Progenitor cell of endocrine pancreas (in vitro differentiated cells): ENCODE data around the gene SCNN1A. TPM values are rescaled to one million over a fixed set of nuclear protein-coding genes. Genes with fewer than 3 reads are reported as not detected.

Experiments
- DNase-seq: peaks from one replicate; pipeline ENCODE4 v3.0.0; 2021; ENCODE audit warnings: low spot score; ENCODE audit not compliant: unreplicated experiment
- H3K27ac Mint-ChIP-seq: 2 replicates; pipeline ENCODE4 v1.8.0; 2021; ENCODE audit warnings: mild to moderate bottlenecking, moderate library complexity, mixed read lengths
- H3K27me3 Mint-ChIP-seq: 2 replicates; pipeline ENCODE4 v1.8.0; 2021; ENCODE audit warnings: mixed read lengths
- H3K36me3 Mint-ChIP-seq: 2 replicates; pipeline ENCODE4 v1.8.0; 2022; ENCODE audit warnings: mixed read lengths; ENCODE audit not compliant: insufficient read depth
- H3K4me1 Mint-ChIP-seq: 2 replicates; pipeline ENCODE4 v1.8.0; 2021; ENCODE audit warnings: low read depth, mixed read lengths
- H3K4me3 Mint-ChIP-seq: 2 replicates; pipeline ENCODE4 v1.8.0; 2021; ENCODE audit warnings: low read depth, mild to moderate bottlenecking, moderate library complexity, mixed read lengths
- H3K9me3 Mint-ChIP-seq: 2 replicates; pipeline ENCODE4 v1.8.0; 2021; ENCODE audit warnings: low read depth, mixed read lengths
- total RNA-seq: library from RNA; stranded (reverse); gene quantifications from 2 replicates; pipeline ENCODE4 v1.2.1, GENCODE V29; 2021
- TF ChIP-seq, protein P1 (sequence below): fragments of 200-600 bp; sonication (generic); IDR thresholded peaks from one replicate; pipeline ENCODE4 v1.5.0; 2021; ENCODE audit warnings: antibody characterized with exemption, mild to moderate bottlenecking; ENCODE audit not compliant: unreplicated experiment

The SCNN1A gene
- total RNA-seq, 1 donor from 2014 or later = 14.3 TPM

GRCh38 chr12:6370994-6371754 lies 4.2 kb downstream of the SCNN1A start:
- peak overlapping the region; percentile 22 for H3K4me3 Mint-ChIP-seq
- TF ChIP-seq, protein P1, sequence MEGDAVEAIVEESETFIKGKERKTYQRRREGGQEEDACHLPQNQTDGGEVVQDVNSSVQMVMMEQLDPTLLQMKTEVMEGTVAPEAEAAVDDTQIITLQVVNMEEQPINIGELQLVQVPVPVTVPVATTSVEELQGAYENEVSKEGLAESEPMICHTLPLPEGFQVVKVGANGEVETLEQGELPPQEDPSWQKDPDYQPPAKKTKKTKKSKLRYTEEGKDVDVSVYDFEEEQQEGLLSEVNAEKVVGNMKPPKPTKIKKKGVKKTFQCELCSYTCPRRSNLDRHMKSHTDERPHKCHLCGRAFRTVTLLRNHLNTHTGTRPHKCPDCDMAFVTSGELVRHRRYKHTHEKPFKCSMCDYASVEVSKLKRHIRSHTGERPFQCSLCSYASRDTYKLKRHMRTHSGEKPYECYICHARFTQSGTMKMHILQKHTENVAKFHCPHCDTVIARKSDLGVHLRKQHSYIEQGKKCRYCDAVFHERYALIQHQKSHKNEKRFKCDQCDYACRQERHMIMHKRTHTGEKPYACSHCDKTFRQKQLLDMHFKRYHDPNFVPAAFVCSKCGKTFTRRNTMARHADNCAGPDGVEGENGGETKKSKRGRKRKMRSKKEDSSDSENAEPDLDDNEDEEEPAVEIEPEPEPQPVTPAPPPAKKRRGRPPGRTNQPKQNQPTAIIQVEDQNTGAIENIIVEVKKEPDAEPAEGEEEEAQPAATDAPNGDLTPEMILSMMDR = peak; percentile 53
- peak; percentile 79 for DNase-seq
- no peaks in the 10 kb centered on the region for H3K36me3 Mint-ChIP-seq
- H3K4me1 Mint-ChIP-seq = peaks cover 52% of the 10 kb centered on the region
- peak overlapping the region; percentile 92 for H3K27ac Mint-ChIP-seq
- no peaks in the 10 kb centered on the region for H3K9me3 Mint-ChIP-seq
- peaks cover 11% of the 10 kb centered on the region for H3K27me3 Mint-ChIP-seq

GRCh38 chr12:6370576-6370935 lies 4.8 kb downstream of the SCNN1A start:
- no peak for DNase-seq
- no peaks in the 10 kb centered on the region for H3K9me3 Mint-ChIP-seq
- H3K27ac Mint-ChIP-seq = peak overlapping the region; percentile 92
- peak overlapping the region; percentile 22 for H3K4me3 Mint-ChIP-seq
- H3K36me3 Mint-ChIP-seq = no peaks in the 10 kb centered on the region
- H3K27me3 Mint-ChIP-seq = peaks cover 11% of the 10 kb centered on the region
- TF ChIP-seq, protein P1 = no peak
- H3K4me1 Mint-ChIP-seq = peaks cover 46% of the 10 kb centered on the region

DNA sequence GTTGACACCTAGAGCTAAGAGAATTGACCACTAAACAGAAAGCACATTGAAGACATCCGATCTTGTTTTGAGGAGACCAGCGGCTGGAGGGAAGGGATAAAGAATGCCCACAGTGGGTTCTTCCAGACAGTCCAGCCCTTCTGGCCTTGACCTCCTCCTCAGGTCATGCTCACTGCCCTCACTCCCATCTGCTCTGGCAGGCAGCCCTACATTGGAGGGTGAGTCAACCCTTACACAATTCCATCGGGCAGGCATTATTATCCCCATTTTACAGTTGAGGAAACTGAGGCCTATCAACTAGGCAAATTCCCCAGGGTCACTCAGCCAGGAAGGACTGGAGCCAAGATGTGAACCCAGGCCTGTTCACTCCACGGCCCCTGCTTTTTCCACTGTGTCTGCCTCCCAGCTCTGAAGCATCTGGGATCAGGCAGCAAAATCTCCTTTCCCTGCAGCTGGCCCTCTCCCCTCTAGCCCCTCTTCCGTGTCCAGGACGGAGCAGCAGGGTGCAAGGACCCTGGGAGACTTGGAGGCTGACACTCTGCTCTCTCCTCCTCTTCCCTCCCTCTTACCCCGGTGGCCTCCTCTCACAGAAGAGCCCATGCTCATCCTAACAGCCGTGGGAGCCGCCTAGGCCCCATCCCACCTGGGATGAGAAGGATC lies 5.3 kb downstream of the SCNN1A start:
- H3K4me1 Mint-ChIP-seq = peaks cover 41% of the 10 kb centered on the region
- TF ChIP-seq, protein P1 = no peak
- H3K4me3 Mint-ChIP-seq = no peak overlapping the region
- H3K27ac Mint-ChIP-seq = peak overlapping the region; percentile 92
- no peaks in the 10 kb centered on the region for H3K9me3 Mint-ChIP-seq
- H3K27me3 Mint-ChIP-seq = peaks cover 9% of the 10 kb centered on the region
- no peak for DNase-seq
- H3K36me3 Mint-ChIP-seq = no peaks in the 10 kb centered on the region

GRCh38 chr12:6368906-6369525 lies 6.3 kb downstream of the SCNN1A start:
- TF ChIP-seq, protein P1 = no peak
- H3K36me3 Mint-ChIP-seq = no peaks in the 10 kb centered on the region
- H3K27me3 Mint-ChIP-seq = peaks cover 3% of the 10 kb centered on the region
- H3K4me1 Mint-ChIP-seq = peaks cover 38% of the 10 kb centered on the region
- H3K27ac Mint-ChIP-seq = no peak overlapping the region
- H3K4me3 Mint-ChIP-seq = no peak overlapping the region
- DNase-seq = no peak
- no peaks in the 10 kb centered on the region for H3K9me3 Mint-ChIP-seq
